ENCODE data around the gene CCDC90B. TPM values are rescaled to one million over a fixed set of nuclear protein-coding genes. Genes with fewer than 3 reads are reported as not detected.
"Not testable (repeated sequence)": the region's sequence is repeated elsewhere in the genome, so short reads cannot be mapped to it uniquely, and the experiment has no call there.

CCDC90B gene
- total RNA-seq, 1 experiment from 2014 or later = 35.9 TPM

GRCh38 chr11:83316143-83316896 is 30.2 kb upstream of the CCDC90B start:
- not testable (repeated sequence) for H2BK15ac ChIP-seq (ENCODE audit: low read depth, low read length); H2BK20ac ChIP-seq (ENCODE audit: low read depth, low read length, poor library complexity, severe bottlenecking); H3K23me2 ChIP-seq (ENCODE audit: insufficient read length, low read depth, low read length, poor library complexity, severe bottlenecking); H2BK12ac ChIP-seq (ENCODE audit: insufficient read length, low read depth, low read length); H2BK5ac ChIP-seq (ENCODE audit: insufficient read length, low read length); H3K9ac ChIP-seq (ENCODE audit: extremely low read depth, insufficient read length, low read length); H3K36me3 Mint-ChIP-seq (ENCODE audit: insufficient read depth in 1 of 3, low read depth in 3 of 3); H3K4me3 Mint-ChIP-seq; H3K56ac ChIP-seq (ENCODE audit: insufficient read length, low read depth, low read length); H4K8ac ChIP-seq (replicated peaks; ENCODE audit: insufficient read length, low read depth, low read length); H3K27me3 Mint-ChIP-seq (ENCODE audit: low read depth); H3K27me3 ChIP-seq (ENCODE audit: insufficient read depth, low read length); DNase-seq; H3K18ac ChIP-seq (ENCODE audit: insufficient read length, low read depth, low read length); H3K27ac Mint-ChIP-seq; H3K4me1 ChIP-seq (ENCODE audit: insufficient read depth, low read length); H3K9me3 ChIP-seq (ENCODE audit: control insufficient read depth, low read depth, low read length); H3K4me2 ChIP-seq (ENCODE audit: insufficient read depth, insufficient read length, low read length); H2AFZ ChIP-seq (ENCODE audit: low read length); H2BK120ac ChIP-seq (ENCODE audit: low read depth, low read length, poor library complexity, severe bottlenecking); H4K20me1 ChIP-seq (ENCODE audit: control insufficient read depth, insufficient read depth, insufficient read length); H3K79me2 ChIP-seq (ENCODE audit: insufficient read depth, low read length); H3K79me1 ChIP-seq (ENCODE audit: insufficient read depth, low read depth, low read length, poor library complexity, severe bottlenecking); H3T11ph ChIP-seq (ENCODE audit: low read length); H3K4me1 Mint-ChIP-seq; H3K23ac ChIP-seq (ENCODE audit: insufficient read length, low read depth, low read length); H3K14ac ChIP-seq (ENCODE audit: insufficient read depth, low read length); H4K5ac ChIP-seq (ENCODE audit: insufficient read length, low read depth, low read length); H4K91ac ChIP-seq (ENCODE audit: insufficient read length, low read depth, low read length); H3K27ac ChIP-seq (ENCODE audit: insufficient read length, low read depth, low read length); H3K4ac ChIP-seq (ENCODE audit: low read depth, low read length); H2AK5ac ChIP-seq (ENCODE audit: insufficient read length, low read length)
- peaks cover 12 to 13% of the 10 kb centered on the region in 2 experiments; a peak in 4 of 5 replicates for H3K9me3 Mint-ChIP-seq
- no CpG with 5 or more reads among the region's 59 CpGs for WGBS (ENCODE audit: extremely low coverage, insufficient read length, low lambda C conversion rate)
